ENCODE data around the gene DUSP12.
A peak's percentile ranks its signal among the peaks of the same experiment; 100 is the strongest.
"Not testable (repeated sequence)": the region's sequence is repeated elsewhere in the genome, so short reads cannot be mapped to it uniquely, and the experiment has no call there.

The DUSP12 gene

GRCh38 chr1:161763522-161764098, 14.0 kb downstream of the DUSP12 start:
- no peak overlapping the region for H3K27ac Mint-ChIP-seq
- peak overlapping the region; percentile 70 for H3K4me3 Mint-ChIP-seq
- H3K36me3 Mint-ChIP-seq (ENCODE audit: low read depth): peaks cover 13% of the 10 kb centered on the region
- peaks cover 6% of the 10 kb centered on the region for H3K27me3 Mint-ChIP-seq (ENCODE audit: low read depth, poor library complexity)
- no peaks in the 10 kb centered on the region for H3K9me3 Mint-ChIP-seq
- DNase-seq: peak; percentile 16
- TF ChIP-seq, protein P1, sequence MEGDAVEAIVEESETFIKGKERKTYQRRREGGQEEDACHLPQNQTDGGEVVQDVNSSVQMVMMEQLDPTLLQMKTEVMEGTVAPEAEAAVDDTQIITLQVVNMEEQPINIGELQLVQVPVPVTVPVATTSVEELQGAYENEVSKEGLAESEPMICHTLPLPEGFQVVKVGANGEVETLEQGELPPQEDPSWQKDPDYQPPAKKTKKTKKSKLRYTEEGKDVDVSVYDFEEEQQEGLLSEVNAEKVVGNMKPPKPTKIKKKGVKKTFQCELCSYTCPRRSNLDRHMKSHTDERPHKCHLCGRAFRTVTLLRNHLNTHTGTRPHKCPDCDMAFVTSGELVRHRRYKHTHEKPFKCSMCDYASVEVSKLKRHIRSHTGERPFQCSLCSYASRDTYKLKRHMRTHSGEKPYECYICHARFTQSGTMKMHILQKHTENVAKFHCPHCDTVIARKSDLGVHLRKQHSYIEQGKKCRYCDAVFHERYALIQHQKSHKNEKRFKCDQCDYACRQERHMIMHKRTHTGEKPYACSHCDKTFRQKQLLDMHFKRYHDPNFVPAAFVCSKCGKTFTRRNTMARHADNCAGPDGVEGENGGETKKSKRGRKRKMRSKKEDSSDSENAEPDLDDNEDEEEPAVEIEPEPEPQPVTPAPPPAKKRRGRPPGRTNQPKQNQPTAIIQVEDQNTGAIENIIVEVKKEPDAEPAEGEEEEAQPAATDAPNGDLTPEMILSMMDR (IDR thresholded peaks at IDR 0.05): peak; percentile 49
- peaks cover 27% of the 10 kb centered on the region for H3K4me1 Mint-ChIP-seq

- H3K27me3 Mint-ChIP-seq (ENCODE audit: low read depth, poor library complexity): peaks cover 3% of the 10 kb centered on the region
- H3K36me3 Mint-ChIP-seq (ENCODE audit: low read depth): peaks cover 4% of the 10 kb centered on the region
- peak within 1 kb of the TSS; percentile 86 for H3K27ac Mint-ChIP-seq
- DNase-seq: peak; percentile 71
- TF ChIP-seq, protein P1 (IDR thresholded peaks at IDR 0.05): no peak
- H3K9me3 Mint-ChIP-seq: no peaks in the 10 kb centered on the region
- peaks cover 27% of the 10 kb centered on the region for H3K4me1 Mint-ChIP-seq
- peak within 1 kb of the TSS; percentile 99 for H3K4me3 Mint-ChIP-seq
These were observed 16.8 kb downstream of the DUSP12 start, which contains the start of gene ATF6 for GRCh38 chr1:161766102-161766981. TSS of gene ATF6 (plus strand) at chr1:161766320. CDS start at chr1:161766361, 41 bp downstream.

DNA sequence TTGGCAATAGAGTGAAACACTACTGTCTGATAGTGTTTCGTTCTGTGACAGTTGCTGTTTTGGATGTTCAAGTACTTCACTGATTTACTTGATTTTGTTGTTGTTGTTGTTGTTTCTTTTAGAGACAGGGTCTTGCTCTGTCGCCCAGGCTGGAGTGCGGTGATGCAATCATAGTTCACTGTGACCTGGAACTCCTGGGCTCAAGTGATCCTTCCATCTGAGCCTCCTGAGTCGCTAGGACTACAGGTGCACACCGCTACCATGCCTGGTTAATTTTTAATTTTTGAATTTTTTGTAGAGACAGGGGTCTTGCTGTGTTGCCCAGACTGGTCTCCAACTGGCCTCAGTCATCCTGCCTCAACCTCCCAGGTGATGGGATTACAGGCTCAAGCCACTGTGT, 18.9 kb downstream of the DUSP12 start:
- H3K9me3 Mint-ChIP-seq: no peaks in the 10 kb centered on the region
- H3K27ac Mint-ChIP-seq: no peak overlapping the region
- TF ChIP-seq, protein P1 (IDR thresholded peaks at IDR 0.05): no peak
- peak overlapping the region; percentile 99 for H3K4me3 Mint-ChIP-seq
- peaks cover 4% of the 10 kb centered on the region for H3K36me3 Mint-ChIP-seq (ENCODE audit: low read depth)
- H3K4me1 Mint-ChIP-seq: peaks cover 26% of the 10 kb centered on the region
- no peak for DNase-seq
- no peaks in the 10 kb centered on the region for H3K27me3 Mint-ChIP-seq (ENCODE audit: low read depth, poor library complexity)

- DNase-seq: no peak
- H3K4me1 Mint-ChIP-seq: peaks cover 23% of the 10 kb centered on the region
- H3K36me3 Mint-ChIP-seq (ENCODE audit: low read depth): no peaks in the 10 kb centered on the region
- no peak overlapping the region for H3K4me3 Mint-ChIP-seq
- no peak overlapping the region for H3K27ac Mint-ChIP-seq
- H3K27me3 Mint-ChIP-seq (ENCODE audit: low read depth, poor library complexity): no peaks in the 10 kb centered on the region
- H3K9me3 Mint-ChIP-seq: no peaks in the 10 kb centered on the region
- TF ChIP-seq, protein P1 (IDR thresholded peaks at IDR 0.05): no peak
These were observed 19.5 kb downstream of the DUSP12 start for GRCh38 chr1:161768986-161769672.

- H3K4me3 Mint-ChIP-seq; H3K27ac Mint-ChIP-seq; H3K9me3 Mint-ChIP-seq; H3K36me3 Mint-ChIP-seq (ENCODE audit: low read depth); H3K27me3 Mint-ChIP-seq (ENCODE audit: low read depth, poor library complexity); DNase-seq: not testable (repeated sequence)
- peaks cover 23% of the 10 kb centered on the region for H3K4me1 Mint-ChIP-seq
These were observed 20.1 kb downstream of the DUSP12 start for GRCh38 chr1:161769673-161770045.

DNA sequence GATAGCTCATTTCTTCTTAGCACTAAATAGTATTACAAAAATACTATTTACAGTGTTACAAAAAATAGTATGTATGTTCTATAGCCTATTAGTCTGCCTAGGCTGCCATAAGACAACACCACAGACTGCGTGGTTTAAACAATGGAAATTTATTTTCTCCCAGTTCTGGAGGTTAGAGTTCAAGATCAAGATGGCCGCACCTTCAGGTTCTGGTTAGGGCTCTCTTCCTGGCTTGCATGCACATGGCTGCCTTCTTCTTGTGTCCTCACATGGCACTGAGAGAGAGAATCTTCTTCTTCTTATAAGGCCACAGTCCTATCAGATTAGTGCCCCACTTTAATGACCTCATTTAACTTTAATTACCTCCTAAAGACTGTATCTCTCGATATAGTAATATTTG, 20.7 kb downstream of the DUSP12 start:
- Mint-ChIP-seq H3K36me3 (ENCODE audit: low read depth) (no peaks in the 10 kb centered on the region), H3K27ac (no peak overlapping the region), H3K4me3 (no peak overlapping the region), H3K9me3 (no peaks in the 10 kb centered on the region), H3K27me3 (ENCODE audit: low read depth, poor library complexity) (no peaks in the 10 kb centered on the region), H3K4me1 (peaks cover 23% of the 10 kb centered on the region)
- no peak for DNase-seq
- TF ChIP-seq, protein P1 (IDR thresholded peaks at IDR 0.05): no peak
